ENCODE data around the gene PRODH. TPM values are rescaled to one million over a fixed set of nuclear protein-coding genes. Genes with fewer than 3 reads are reported as not detected.

The PRODH gene
- total and polyA plus RNA-seq, 2 donors (not counting 3 experiments of a cell fraction or from before 2014, with no cell fraction given) = not detected

- Histone ChIP-seq H4K20me1 (replicated peaks; ENCODE audit: control insufficient read depth, extremely low read depth, insufficient read depth, low read length) (no peaks in the 10 kb centered on the region), H3K4me2 (ENCODE audit: insufficient read depth, low read length) (no peak overlapping the region), H3K4me1 (ENCODE audit: control insufficient read depth, extremely low read depth, insufficient read depth, low read length) (no peaks in the 10 kb centered on the region), H3K9me3 (replicated peaks; ENCODE audit: control insufficient read depth, insufficient read depth, low read length) (no peaks in the 10 kb centered on the region), H3K9me1 (replicated peaks; ENCODE audit: control insufficient read depth, extremely low read depth, insufficient read depth, low read length) (no peaks in the 10 kb centered on the region), H2AFZ (ENCODE audit: low read depth, low read length) (no peak overlapping the region), H3K79me2 (ENCODE audit: control insufficient read depth, insufficient read depth, low read length) (no peaks in the 10 kb centered on the region), H3K4me3 (replicated peaks in 1 of 3; ENCODE audit: insufficient read depth in 1 of 3, low read depth in 1 of 3, low read length in 3 of 3) (no peak overlapping the region), H3K27ac (ENCODE audit: insufficient read depth, low read depth, low read length) (no peak overlapping the region), H3K36me3 (ENCODE audit: control insufficient read depth in 2 of 2, extremely low read depth in 1 of 2, insufficient read depth in 2 of 2, low read length in 2 of 2) (no peaks in the 10 kb centered on the region), H3K9ac (replicated peaks; ENCODE audit: extremely low read depth, insufficient read depth, low read length) (no peak overlapping the region), H3K27me3 (ENCODE audit: control insufficient read depth in 2 of 2, insufficient read depth in 2 of 2, low read length in 2 of 2) (no peaks in the 10 kb centered on the region)
- dilution Hi-C loops (cut with MboI; ENCODE audit: extremely low pct_ligation_motif_present, low sequenced_read_pairs) (no loop called here), intact Hi-C loops (cut with micrococcal nuclease) (no loop called here)
- FAIRE-seq (no peak), DNase-seq (ENCODE audit: low read depth, low spot score) (no peak)
- CTCF ChIA-PET = no interaction called here
- POLR2A ChIA-PET = no interaction called here
- BruUV-seq (replicated peaks) = no TSS peak
- TF ChIP-seq POLR2AphosphoS5 (IDR thresholded peaks at IDR 0.05; ENCODE audit: insufficient read depth, low read depth, low read length) (no peak), POLR2A (IDR thresholded peaks at IDR 0.05; ENCODE audit: low read depth, low read length) (no peak), JUN (IDR thresholded peaks at IDR 0.05; ENCODE audit: borderline replicate concordance, insufficient read depth, insufficient read length, low read depth) (no peak), MAX (IDR thresholded peaks at IDR 0.05; ENCODE audit: insufficient read depth, insufficient read length) (no peak), GATA2 (IDR thresholded peaks at IDR 0.05; ENCODE audit: insufficient read depth, insufficient read length, low read depth, low read length) (no peak), EZH2 (IDR thresholded peaks at IDR 0.05; ENCODE audit: borderline replicate concordance, low read depth, low read length, severe bottlenecking) (no peak), MYC (IDR thresholded peaks at IDR 0.05; ENCODE audit: low read depth, low read length) (no peak), FOS (IDR thresholded peaks at IDR 0.05; ENCODE audit: borderline replicate concordance, insufficient read depth, low read length) (no peak), CTCF (IDR thresholded peaks at IDR 0.05; ENCODE audit: extremely low read depth in 1 of 2, insufficient read depth in 1 of 2, low read depth in 1 of 2, low read length in 2 of 2) (no peak)
Observed at GRCh38 chr22:18979957-18980356, 43.9 kb upstream of the PRODH start.

All from endothelial cell of umbilical vein (primary cell).